A549 (cell line): ENCODE measurements around the gene PRXL2B. TPM values are rescaled to one million over a fixed set of nuclear protein-coding genes. Genes with fewer than 3 reads are reported as not detected.

Experiments used
- ATAC-seq, 2 experiments: fragments of 200-7000 bp in 1 of 2; fragments of >200 bp in 1 of 2; cut with Nextera tagmentation in 1 of 2; cut with Tn5 transposase in 1 of 2; 3 replicates each; pipeline versions ENCODE4 v1.8.0 to v1.9.1; 2018 to 2020; ENCODE audit warnings: mild to moderate bottlenecking in 1 of 2, moderate library complexity in 1 of 2
- CTCF ChIA-PET: fragments of 300-600 bp; sonication (Branson Sonifier 250); formaldehyde crosslinking; extraction: SDS; loops from one replicate; lab custom pipeline; 2021; ENCODE audit warnings: antibody characterized with exemption, inconsistent platforms; lab: Yijun Ruan, JAX
- POLR2A ChIA-PET: fragments of 350-600 bp; formaldehyde crosslinking; extraction: SDS; loops from one replicate; lab custom pipeline; 2021; ENCODE audit warnings: antibody characterized with exemption, inconsistent platforms; lab: Yijun Ruan, JAX
- DNase-seq, 2 experiments: peaks; one replicate each; pipeline versions ENCODE4 v3.0.0 to v3.0.0-alpha.2; 2011 to 2016; ENCODE audit warnings: low read depth in 1 of 2, low spot score in 1 of 2
- FAIRE-seq: peaks from 2 replicates; lab custom pipeline; 2011; peaks lifted over from hg19 to GRCh38; lab: Jason Lieb, UNC
- H3K27ac ChIP-seq, 2 experiments: fragments of >200 bp; sonication (Bioruptor Twin); formaldehyde crosslinking; 3 replicates each; pipeline ENCODE4 v1.5.1; 2016 to 2017
- H3K4me1 ChIP-seq: fragments of >200 bp; sonication (Bioruptor Twin); formaldehyde crosslinking; 3 replicates; pipeline ENCODE4 v1.6.1; 2016
- H3K4me2 ChIP-seq: fragments of >200 bp; sonication (Bioruptor Twin); formaldehyde crosslinking; 3 replicates; pipeline ENCODE4 v1.6.1; 2016
- H3K4me3 ChIP-seq: fragments of >200 bp; sonication (Bioruptor Twin); formaldehyde crosslinking; 3 replicates; pipeline ENCODE4 v1.5.1; 2016
- H3K9me3 ChIP-seq: fragments of >200 bp; sonication (Bioruptor Twin); formaldehyde crosslinking; 3 replicates; pipeline ENCODE4 v1.6.1; 2016
- BCL3 ChIP-seq: fragments of >200 bp; sonication (Bioruptor Twin); formaldehyde crosslinking; IDR thresholded peaks from 3 replicates; pipeline ENCODE4 v1.6.1; 2016
- CBX8 ChIP-seq: fragments of 200-600 bp; sonication (generic); IDR thresholded peaks from 2 replicates; pipeline ENCODE4 v1.6.1; 2016
- HDAC2 ChIP-seq: fragments of 200-600 bp; sonication (generic); IDR thresholded peaks from 2 replicates; pipeline ENCODE4 v1.6.1; 2016
- HOXB13 ChIP-seq: fragments of 250-450 bp; sonication (Bioruptor Pico); IDR thresholded peaks from 2 replicates; pipeline ENCODE4 v1.5.0; 2020; ENCODE audit warnings: low read depth, mild to moderate bottlenecking, moderate library complexity
- RAD21 ChIP-seq, 2 experiments: fragments of >200 bp in 1 of 2; sonication (Bioruptor Twin) in 1 of 2; formaldehyde crosslinking in 1 of 2; IDR thresholded peaks in 1 of 2; conservative IDR thresholded peaks in 1 of 2; 2 replicates in 1 of 2; 3 replicates in 1 of 2; pipeline ENCODE4 v1.6.1; 2012 to 2018; ENCODE audit warnings: inconsistent platforms in 1 of 2
- RFX5 ChIP-seq: fragments of 450-650 bp; IDR thresholded peaks from 2 replicates; pipeline ENCODE4 v1.7.1; 2014; ENCODE audit warnings: antibody characterized with exemption, mild to moderate bottlenecking, moderate library complexity
- SMC3 ChIP-seq: fragments of >200 bp; sonication (Bioruptor Twin); formaldehyde crosslinking; IDR thresholded peaks from 3 replicates; pipeline ENCODE4 v1.6.1; 2018; ENCODE audit warnings: inconsistent platforms
- WGBS: methylation state at CpG from one replicate; pipeline ENCODE4 v1.1.6; 2017; ENCODE audit errors: missing lambda C conversion rate; 5-methylcytosine and 5-hydroxymethylcytosine counted together
- polyA plus RNA-seq, 4 experiments: library from polyadenylated mRNA; depleted of rRNA in 3 of 4; stranded (reverse); fragments of >200 nt; fragmentation: RNase III in 1 of 4; extraction: RNeasy Plus Mini Kit Qiagen cat#74134 plus additional on column Dnase treatment in 1 of 4; gene quantifications; 2 replicates in 3 of 4; 3 replicates in 1 of 4; pipeline ENCODE4 v1.2.3, GENCODE V29; 2011 to 2017
- TF ChIP-seq, protein P1 (sequence below): fragments of 450-650 bp; IDR thresholded peaks from 2 replicates; pipeline ENCODE4 v1.6.1; 2014; ENCODE audit warnings: antibody characterized with exemption

The PRXL2B gene
- polyA plus RNA-seq, 2 of the 4 experiments (the other 2 are of a cell fraction) = 4.4 to 16.4 TPM

DNA sequence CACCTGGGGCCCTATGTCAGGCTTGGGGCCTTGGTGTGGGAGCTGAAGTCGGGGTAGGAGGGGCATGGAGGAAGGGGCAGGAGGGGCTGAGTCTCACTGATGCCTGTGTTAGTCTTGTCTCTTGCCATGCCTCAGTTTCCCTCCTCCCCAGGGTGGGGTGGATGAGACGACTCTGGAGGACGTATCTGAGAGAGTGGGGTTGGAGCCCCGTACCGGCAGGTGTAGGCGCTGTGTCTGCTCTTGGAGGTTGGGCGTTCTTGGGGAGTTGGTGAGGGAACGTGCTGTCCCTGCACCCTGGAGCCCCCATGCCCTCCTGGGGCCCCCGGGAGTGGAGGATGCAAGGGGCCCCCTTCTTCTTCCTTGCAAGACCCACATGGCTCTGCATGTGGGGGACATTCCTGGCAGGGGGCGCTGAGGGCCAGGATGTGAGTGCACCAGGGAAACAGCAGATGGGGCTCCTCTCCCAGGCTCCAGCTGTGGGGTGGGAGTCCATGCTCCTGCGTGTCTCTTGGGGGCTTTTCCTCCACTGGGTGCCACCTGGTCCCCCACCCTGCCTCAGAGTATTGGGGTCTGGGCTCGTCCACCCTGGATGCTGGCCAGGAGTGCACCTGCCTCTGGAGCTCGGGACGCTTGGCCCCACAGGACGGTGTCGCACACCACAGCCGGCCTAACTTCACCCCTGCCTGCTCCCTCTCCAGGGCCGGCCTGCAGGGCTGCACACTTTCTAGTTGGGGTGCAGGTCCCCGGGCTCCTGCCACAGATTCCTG is 31.8 kb upstream of the PRXL2B start:
- TF ChIP-seq, protein P1, sequence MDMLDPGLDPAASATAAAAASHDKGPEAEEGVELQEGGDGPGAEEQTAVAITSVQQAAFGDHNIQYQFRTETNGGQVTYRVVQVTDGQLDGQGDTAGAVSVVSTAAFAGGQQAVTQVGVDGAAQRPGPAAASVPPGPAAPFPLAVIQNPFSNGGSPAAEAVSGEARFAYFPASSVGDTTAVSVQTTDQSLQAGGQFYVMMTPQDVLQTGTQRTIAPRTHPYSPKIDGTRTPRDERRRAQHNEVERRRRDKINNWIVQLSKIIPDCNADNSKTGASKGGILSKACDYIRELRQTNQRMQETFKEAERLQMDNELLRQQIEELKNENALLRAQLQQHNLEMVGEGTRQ = no peak
- TF ChIP-seq SMC3 (peak; percentile 19; the same call in 1 of the 3 replicates), RAD21 (conservative IDR thresholded peaks at IDR 0.05 in 1 of 2, IDR thresholded peaks at IDR 0.05 in 1 of 2) (peak; percentile 41 to 54; a peak in 4 of 5 replicates), HOXB13 (CRISPR knock-in tag) (no peak)
- TF ChIP-seq, all 56 proteins: peak for 2
- Histone ChIP-seq H3K9me3 (no peaks in the 10 kb centered on the region), H3K27ac (no peak overlapping the region), H3K4me2 (no peak overlapping the region), H3K4me1 (peaks cover 6% of the 10 kb centered on the region; the same call in 1 of the 3 replicates), H3K4me3 (no peak overlapping the region)
- no peak for DNase-seq
- POLR2A ChIA-PET = no interaction called here
- peak in 1 of 2 experiments; percentile 33; a peak in 2 of 6 replicates for ATAC-seq
- CTCF ChIA-PET = no interaction called here
- WGBS = 48% methylated on average over 9 of the region's 19 CpGs
- FAIRE-seq = no peak

GRCh38 chr1:2555634-2556276 is 30.8 kb upstream of the PRXL2B start:
- ChIA-PET POLR2A (no interaction called here), CTCF (interaction anchor here (1.2 kb wide), 1 partner anchor 9 kb away, joined by 11 read pairs; no protein-coding TSS in a partner anchor)
- Histone ChIP-seq H3K27ac (0 out of 6 replicates have a peak overlapping the region, but pooled peaks of 1 of the 2 experiments have one; percentile 30), H3K4me2 (peak overlapping the region; percentile 60), H3K4me3 (no peak overlapping the region), H3K4me1 (peaks cover 6% of the 10 kb centered on the region; the same call in 1 of the 3 replicates), H3K9me3 (no peaks in the 10 kb centered on the region)
- TF ChIP-seq, protein P1 = peak; percentile 47; the same call in 1 of the 2 replicates
- TF ChIP-seq CBX8 = no peak
- WGBS = 49% methylated on average over 13 of the region's 26 CpGs
- ATAC-seq (peak in 1 of 2 experiments; percentile 6; a peak in 2 of 6 replicates), FAIRE-seq (no peak), DNase-seq (no peak)

GRCh38 chr1:2556277-2556677 is 30.3 kb upstream of the PRXL2B start, which contains the start of gene TNFRSF14:
Gene TNFRSF14, plus strand, starts transcription at chr1:2556371. Its CDS starts 294 bp downstream, at chr1:2556665.
- WGBS = 46% methylated on average over 12 of the region's 16 CpGs
- no peak for FAIRE-seq
- Histone ChIP-seq H3K9me3 (no peaks in the 10 kb centered on the region), H3K4me2 (peak within 1 kb of the TSS; percentile 60), H3K4me1 (peaks cover 6% of the 10 kb centered on the region; the same call in 1 of the 3 replicates), H3K27ac (0 out of 6 replicates have a peak within 1 kb of the TSS, but pooled peaks of 1 of the 2 experiments have one; percentile 30), H3K4me3 (no peak within 1 kb of the TSS)
- POLR2A ChIA-PET = no interaction called here
- CTCF ChIA-PET = interaction anchor here (1.2 kb wide), 1 partner anchor 9 kb away, joined by 11 read pairs; no protein-coding TSS in a partner anchor
- DNase-seq = no peak
- ATAC-seq = peak in 1 of 2 experiments; percentile 43; a peak in 3 of 6 replicates
- TF ChIP-seq HOXB13 (CRISPR knock-in tag) = no peak
- TF ChIP-seq RFX5 = no peak
- TF ChIP-seq HDAC2 = no peak

DNA sequence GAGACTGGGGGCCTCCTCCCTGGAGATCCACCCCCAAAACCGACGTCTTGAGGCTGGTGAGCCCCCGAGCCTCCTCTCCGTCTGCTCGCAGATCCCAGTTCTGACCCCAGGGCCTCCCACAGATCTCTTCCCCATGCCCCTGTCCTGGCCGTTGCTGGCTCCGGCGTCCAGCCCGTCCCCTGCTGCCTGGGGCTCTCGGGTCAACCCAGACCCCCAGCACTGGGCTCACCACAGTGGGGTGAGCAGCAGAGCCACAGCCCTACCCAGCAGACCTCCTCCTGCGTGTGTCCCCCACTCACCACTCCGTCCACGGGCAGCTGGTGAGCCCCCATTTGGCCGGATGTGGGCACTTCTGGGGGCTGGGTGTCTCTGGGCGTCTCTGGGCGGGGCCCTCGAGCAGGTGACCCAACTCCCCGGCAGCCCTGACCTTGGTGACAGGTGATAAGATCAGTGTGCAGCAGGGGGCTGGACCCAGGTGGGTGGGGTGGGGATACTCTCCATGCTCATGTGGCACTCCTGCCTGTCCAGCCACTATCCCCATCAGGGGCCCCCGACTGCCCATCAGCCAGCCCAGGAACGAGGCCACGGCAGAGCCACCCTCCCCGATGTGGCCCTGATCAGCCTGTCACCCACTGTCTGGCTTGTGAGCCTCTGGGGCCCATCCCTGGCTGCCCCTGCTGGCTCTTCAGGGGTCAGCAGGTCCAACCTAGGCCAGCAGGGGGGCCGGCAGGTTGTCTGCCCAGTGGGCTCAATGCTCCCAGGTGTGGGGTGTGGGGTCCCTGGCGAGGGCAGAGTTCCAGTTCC is 29.7 kb upstream of the PRXL2B start:
- ATAC-seq (peak in 1 of 2 experiments; percentile 23; a peak in 1 of 6 replicates), DNase-seq (no peak), FAIRE-seq (no peak)
- POLR2A ChIA-PET = no interaction called here
- TF ChIP-seq BCL3 = no peak
- H3K4me2 ChIP-seq = no peak overlapping the region; the same call in 2 of the 3 replicates
- no peak overlapping the region for H3K27ac ChIP-seq
- CTCF ChIA-PET = interaction anchor here (2.6 kb wide), 1 partner anchor 9 kb away, joined by 10 read pairs; no protein-coding TSS in a partner anchor
- 79% methylated on average over 8 of the region's 24 CpGs for WGBS
- peaks cover 6% of the 10 kb centered on the region; the same call in 1 of the 3 replicates for H3K4me1 ChIP-seq
- no peak overlapping the region for H3K4me3 ChIP-seq
- no peaks in the 10 kb centered on the region for H3K9me3 ChIP-seq
